GM12892 (cell line): ENCODE measurements around the gene DMXL2.
A peak's percentile ranks its signal among the peaks of the same experiment; 100 is the strongest.

Source experiments
- DNase-seq: peaks from one replicate; pipeline ENCODE4 v3.0.0; 2011; ENCODE audit not compliant: insufficient read length
- FAIRE-seq: peaks from 2 replicates; lab custom pipeline; 2011; peaks lifted over from hg19 to GRCh38; lab: Jason Lieb, UNC
- POLR2A ChIP-seq: IDR thresholded peaks from 2 replicates; pipeline ENCODE4 v1.6.1; 2011; ENCODE audit warnings: low read depth, low read length, control low read depth
- POLR2AphosphoS5 ChIP-seq: IDR thresholded peaks from 2 replicates; pipeline ENCODE4 v1.6.1; 2011; ENCODE audit warnings: low read depth, low read length, control low read depth
- TAF1 ChIP-seq: IDR thresholded peaks from 2 replicates; pipeline ENCODE4 v1.6.1; 2011; ENCODE audit warnings: low read depth, mild to moderate bottlenecking, control low read depth, low read length, borderline replicate concordance

The DMXL2 gene

DNA sequence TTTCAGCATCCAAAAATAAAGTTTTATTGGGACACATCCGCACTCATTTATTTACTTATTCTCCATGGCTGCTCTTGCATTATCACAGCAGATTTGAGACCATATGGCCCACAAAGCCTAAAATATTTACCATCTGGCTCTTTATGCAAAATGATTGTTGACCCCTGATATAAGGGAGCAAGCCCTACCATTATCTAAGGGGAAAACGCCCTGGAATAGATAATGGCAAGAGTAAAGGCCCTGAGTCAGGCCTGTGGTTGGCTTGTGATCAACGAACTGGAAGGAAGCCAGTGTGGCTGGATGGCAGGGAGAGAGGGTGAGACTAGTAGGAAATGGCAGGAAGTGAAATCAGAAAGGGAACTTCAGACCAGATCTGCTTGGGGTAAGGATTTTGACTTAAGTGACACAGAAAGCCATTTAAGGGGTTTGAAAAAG is 24.6 kb upstream of the DMXL2 start:
- FAIRE-seq (no peak), DNase-seq (no peak)
- TF ChIP-seq POLR2AphosphoS5 (no peak), TAF1 (no peak), POLR2A (no peak)

DNA sequence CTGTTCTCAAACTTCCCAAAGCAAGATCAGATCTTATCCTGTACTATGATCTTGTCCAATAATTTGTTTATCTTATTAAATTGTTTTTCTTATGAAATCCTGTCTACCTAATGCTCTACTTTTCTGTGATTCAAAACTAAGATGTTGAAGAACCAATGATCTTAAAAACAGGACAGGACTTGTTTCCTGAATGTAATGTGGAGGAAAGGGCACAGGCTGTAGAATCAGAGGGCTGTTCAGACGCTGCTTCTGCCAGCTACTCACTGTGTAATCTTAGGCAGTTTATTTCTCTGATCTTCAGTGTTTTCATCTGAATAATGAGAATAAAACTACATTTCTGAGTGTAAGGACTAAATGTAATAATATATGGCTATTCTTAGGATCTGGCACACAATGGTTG is 20.1 kb upstream of the DMXL2 start:
- DNase-seq = no peak
- no peak for FAIRE-seq
- TF ChIP-seq POLR2A (no peak), TAF1 (no peak), POLR2AphosphoS5 (no peak)

DNA sequence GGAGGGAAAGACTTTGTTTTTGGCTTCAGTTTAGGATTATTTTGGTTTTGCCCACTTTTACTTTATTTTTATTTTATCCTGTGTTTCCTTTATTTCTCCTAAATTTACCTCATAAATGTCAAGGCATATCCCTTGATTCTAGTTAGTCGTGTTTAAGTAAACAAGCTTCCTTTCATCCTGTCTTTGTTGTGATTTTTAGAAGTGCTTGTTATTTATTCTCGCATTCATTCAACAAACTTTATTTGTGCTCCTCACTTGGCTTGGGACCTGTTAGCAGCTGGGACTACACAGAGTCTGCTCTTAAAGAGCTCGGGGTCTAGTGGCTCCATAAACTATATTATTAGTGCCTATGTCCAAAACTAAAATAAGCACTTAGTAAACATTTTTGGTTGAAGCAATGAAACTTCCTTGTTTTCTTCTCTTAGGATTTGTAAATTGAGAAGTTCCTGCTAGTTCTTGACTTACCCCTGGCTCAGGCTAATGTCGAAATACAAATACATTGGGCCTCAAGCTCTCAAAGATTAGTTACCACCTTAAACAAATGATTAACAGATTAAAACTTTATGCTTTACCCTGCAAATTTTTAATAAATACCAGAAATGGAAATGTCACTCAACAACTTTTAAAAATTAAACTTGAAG is 19.0 kb upstream of the DMXL2 start:
- TF ChIP-seq TAF1 (no peak), POLR2A (no peak)
- FAIRE-seq = no peak
- DNase-seq = no peak

DNA sequence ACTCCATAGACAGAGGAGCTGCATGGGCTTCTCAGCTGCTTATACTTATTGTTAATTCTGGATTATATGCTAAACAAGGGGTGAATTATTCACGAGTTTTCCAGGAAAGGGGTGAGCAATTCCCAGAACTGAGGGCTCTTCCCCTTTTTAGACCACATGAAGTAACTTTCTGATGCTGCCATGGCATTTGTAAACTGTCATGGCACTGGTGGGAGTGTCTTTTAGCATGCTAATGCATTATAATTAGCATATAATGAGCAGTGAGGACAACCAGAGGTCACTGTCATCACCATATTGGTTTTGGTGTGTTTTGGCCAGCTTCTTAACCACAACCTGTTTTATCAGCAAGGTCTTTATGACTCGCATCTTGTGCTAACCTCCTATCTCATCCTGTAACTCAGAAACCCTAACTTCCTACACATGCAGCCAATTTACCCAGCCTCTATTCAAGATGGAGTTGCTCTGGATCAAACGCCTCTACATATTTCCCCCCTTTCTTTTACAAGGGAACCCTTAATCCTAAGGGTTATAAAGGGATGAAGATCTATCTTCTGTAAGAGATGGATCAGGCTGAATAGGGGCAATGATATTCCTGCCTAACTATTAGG is 12.1 kb upstream of the DMXL2 start:
- TF ChIP-seq POLR2AphosphoS5 (no peak), POLR2A (no peak), TAF1 (no peak)
- FAIRE-seq (no peak), DNase-seq (no peak)

DNA sequence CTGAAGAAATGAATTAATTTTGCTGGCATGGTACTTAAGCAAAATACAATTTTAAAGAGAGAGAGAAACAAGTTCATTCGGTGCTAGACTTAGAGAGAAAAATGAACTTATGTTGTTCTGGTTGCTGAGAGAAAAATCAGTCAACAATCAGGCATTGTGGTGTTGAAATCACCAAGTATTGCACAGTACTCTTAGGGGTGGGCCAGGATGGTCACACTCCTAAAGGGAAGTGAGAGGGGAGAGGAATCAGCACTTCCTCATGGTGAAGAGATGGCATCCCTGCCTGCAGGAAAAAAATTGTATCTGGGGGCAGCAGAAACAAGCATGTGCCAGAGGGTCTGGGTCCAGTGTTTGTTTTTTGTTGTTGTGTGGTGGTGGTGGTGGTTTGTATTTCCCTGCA is 7.0 kb upstream of the DMXL2 start:
- no peak for FAIRE-seq
- no peak for TF ChIP-seq TAF1
- TF ChIP-seq POLR2A = no peak
- TF ChIP-seq POLR2AphosphoS5 = no peak
- DNase-seq = no peak

DNA sequence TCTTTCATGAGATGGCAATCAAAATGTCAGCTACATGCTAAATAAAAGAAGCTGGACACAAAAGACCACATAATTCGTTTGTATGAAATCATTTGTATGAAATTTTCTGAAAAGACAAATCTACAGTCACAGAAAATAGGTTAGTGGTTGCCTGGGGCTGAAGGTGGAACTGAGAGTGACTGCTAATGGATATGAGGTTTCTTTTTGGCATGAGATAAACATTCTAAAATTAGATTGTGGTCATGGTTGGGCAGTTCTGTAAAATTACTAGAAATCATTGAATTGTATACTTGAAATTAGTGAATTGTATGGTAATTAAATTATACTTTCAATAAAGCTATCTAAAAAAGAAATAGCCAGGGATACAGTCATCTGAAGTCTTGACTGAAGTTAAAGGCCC is 2.7 kb upstream of the DMXL2 start:
- FAIRE-seq (peak; percentile 64), DNase-seq (no peak)

DNA sequence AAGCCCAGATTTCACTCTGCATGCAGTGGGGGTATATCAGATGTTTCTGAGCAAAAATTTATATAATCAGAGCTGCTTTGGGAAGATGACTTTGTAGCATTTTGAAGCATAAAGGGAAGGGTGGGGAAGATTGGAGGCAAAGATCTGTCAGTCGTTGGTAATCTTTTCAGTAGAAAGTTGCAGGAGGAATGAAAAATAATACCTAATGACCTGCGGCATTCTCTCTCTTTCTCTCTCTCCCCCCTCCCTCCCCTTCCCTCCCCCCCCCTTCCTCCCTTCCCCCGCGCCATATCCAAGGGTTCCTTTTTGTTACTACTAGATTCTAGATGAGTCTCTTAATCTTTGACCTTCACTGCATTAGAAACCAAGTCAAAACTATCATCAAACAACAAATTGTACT is 1.5 kb upstream of the DMXL2 start:
- no peak for FAIRE-seq
- TF ChIP-seq POLR2AphosphoS5 (no peak), POLR2A (no peak), TAF1 (no peak)
- no peak for DNase-seq

More for the DNA sequence above, 2.7 kb upstream of the DMXL2 start:
- no peak for TF ChIP-seq POLR2AphosphoS5
- TF ChIP-seq TAF1 = no peak
- no peak for TF ChIP-seq POLR2A

DNA sequence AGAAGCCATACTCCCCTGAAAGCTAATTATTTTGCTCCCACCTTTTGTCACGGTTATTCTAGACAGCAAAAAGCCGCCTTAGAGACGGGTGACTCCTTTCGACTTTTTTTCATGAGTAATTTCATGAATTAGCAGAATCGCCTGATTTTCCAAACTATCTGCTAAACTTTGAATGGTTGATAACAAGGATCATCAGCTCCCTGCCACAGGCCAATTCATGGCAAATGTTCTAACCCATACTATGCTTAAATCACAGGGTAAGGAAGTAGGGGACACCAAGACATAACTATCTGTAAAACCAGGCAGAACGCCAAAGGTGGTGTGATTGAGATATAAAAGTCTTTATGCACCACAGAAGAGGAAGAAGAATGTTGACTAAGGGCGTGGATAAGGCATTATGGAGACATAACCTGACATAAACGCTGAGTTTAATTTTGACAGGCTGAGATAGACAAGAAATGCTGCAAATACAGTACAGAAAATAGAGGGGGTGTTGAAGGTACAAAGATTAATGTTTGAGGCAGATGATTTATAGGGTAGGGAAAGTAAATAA is 891 bp upstream of the DMXL2 start:
- no peak for TF ChIP-seq POLR2AphosphoS5
- no peak for TF ChIP-seq POLR2A
- TF ChIP-seq TAF1 = no peak
- FAIRE-seq = no peak
- DNase-seq = no peak

DNA sequence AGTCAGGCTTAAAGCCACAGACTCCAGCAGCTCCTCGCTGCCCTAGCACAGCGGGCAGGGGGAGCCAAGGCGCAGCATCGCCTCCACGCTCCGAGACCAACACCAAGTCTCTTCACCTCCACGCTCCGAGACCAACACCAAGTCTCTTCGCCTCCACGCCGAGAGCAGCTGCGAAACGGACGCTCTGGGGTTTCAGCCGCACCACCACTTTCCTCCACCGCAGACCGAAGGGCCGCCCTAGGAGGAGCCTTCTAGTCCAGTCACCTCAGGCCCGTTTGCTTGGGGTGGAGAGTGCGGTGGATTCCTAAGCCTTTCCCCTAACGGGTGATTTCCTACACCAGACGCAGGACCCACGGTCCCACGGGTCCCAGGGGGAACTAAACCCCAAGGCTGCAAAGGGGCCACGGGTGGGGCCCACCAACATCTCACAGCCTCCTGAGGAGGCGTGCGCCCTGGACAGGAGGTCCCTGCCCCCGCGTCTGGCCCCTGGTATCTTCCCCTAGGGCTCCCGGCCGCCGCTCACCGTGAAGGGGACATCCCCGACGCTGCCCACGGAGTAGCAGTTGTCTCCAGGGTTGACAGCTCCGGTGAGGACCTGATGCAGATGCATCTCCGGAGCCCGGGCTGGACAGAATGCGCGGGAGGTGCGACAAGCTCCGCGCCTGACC is 501 bp downstream of the DMXL2 start:
- FAIRE-seq (peak; percentile 67), DNase-seq (peak; percentile 48)
- TF ChIP-seq POLR2AphosphoS5 = 0 out of 2 replicates have a peak, but pooled peaks have one; percentile 25
- peak; percentile 64 for TF ChIP-seq POLR2A
- no peak for TF ChIP-seq TAF1

DNA sequence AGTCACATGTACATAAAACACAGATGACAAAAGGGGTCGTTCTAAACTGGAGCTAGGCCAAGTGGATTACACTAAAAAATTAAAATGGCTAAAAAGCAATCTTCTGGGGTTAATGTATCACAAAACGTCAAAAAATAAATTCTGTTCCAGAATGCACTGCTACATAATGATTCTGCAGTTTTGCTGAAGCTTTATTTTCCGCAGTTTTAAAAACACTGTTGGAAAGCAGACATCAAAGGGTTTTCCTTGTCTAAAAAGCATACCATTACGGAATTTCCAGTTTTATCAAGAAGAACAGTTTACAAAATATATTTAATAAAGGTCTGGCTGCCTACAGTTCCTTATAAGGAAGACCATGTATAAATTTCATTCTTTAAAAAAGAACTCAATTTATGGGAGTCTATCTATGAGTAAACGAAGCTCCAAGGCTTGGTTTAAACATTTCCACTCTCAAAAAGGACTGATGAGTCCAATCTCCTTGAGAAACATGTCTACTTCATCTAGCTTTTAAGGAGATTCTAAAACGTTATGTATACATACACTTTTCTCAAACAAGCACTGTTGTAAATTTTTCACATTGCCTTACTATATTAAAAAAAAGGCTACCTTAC is 1.3 kb downstream of the DMXL2 start:
- FAIRE-seq (no peak), DNase-seq (no peak)
- TF ChIP-seq POLR2AphosphoS5 (no peak), POLR2A (no peak), TAF1 (no peak)

DNA sequence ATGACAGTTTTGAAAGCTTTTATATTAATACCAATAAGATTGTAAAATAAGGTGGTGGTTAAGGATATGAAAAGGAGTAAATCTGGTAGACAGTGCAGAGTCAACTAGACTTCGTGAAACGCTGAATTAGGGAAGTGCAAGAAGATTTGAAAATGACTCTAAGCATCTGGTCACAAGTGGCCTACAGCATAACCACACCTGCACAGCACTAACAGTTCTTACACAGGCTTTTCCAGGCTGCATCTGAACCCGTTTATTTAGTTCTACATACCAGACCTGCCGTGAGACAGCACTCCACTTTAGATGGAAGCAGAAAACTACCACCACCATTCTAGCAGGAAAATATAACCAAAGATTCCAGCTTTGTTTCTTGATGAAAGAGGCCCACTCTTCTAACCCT is 1.9 kb downstream of the DMXL2 start:
- FAIRE-seq (no peak), DNase-seq (no peak)
- TF ChIP-seq POLR2AphosphoS5 (no peak), TAF1 (no peak), POLR2A (no peak)
